ENCODE data around the gene CAMSAP2.
A peak's percentile ranks its signal among the peaks of the same experiment; 100 is the strongest.

CAMSAP2 gene

GRCh38 chr1:200904772-200905171, 166.1 kb downstream of the CAMSAP2 start:
- TF ChIP-seq CTCF (conservative IDR thresholded peaks at IDR 0.05; ENCODE audit: low read depth, low read length), result no peak
- H3K36me3 ChIP-seq (ENCODE audit: insufficient read depth), result no peaks in the 10 kb centered on the region
- H3K79me2 ChIP-seq (ENCODE audit: insufficient read depth, low read depth), result no peaks in the 10 kb centered on the region
- no peak overlapping the region for H3K9ac ChIP-seq
- H3K27ac ChIP-seq, result no peak overlapping the region
- peaks cover 25% of the 10 kb centered on the region for H3K4me1 ChIP-seq (ENCODE audit: low read depth, poor library complexity, severe bottlenecking)
- H3K27me3 ChIP-seq (ENCODE audit: insufficient read depth, low read depth), result no peaks in the 10 kb centered on the region
- no peak overlapping the region for H3K4me2 ChIP-seq
- no peaks in the 10 kb centered on the region for H4K20me1 ChIP-seq (ENCODE audit: insufficient read depth)
- H3K4me3 ChIP-seq (IDR thresholded peaks at IDR 0.05; ENCODE audit: insufficient read depth, low read depth, low read length), result no peak overlapping the region
- H2AFZ ChIP-seq (ENCODE audit: low read depth), result no peak overlapping the region

GRCh38 chr1:200905411-200906052, 166.8 kb downstream of the CAMSAP2 start:
- Histone ChIP-seq H3K27ac (peak overlapping the region; percentile 18; the same call in 1 of the 2 replicates), H3K27me3 (ENCODE audit: insufficient read depth, low read depth) (no peaks in the 10 kb centered on the region), H3K4me1 (ENCODE audit: low read depth, poor library complexity, severe bottlenecking) (peaks cover 32% of the 10 kb centered on the region)

GRCh38 chr1:200906491-200906890, 167.8 kb downstream of the CAMSAP2 start:
- Histone ChIP-seq H3K27ac (no peak overlapping the region), H3K27me3 (ENCODE audit: insufficient read depth, low read depth) (no peaks in the 10 kb centered on the region), H3K4me2 (no peak overlapping the region), H3K79me2 (ENCODE audit: insufficient read depth, low read depth) (no peaks in the 10 kb centered on the region), H4K20me1 (ENCODE audit: insufficient read depth) (no peaks in the 10 kb centered on the region), H3K4me1 (ENCODE audit: low read depth, poor library complexity, severe bottlenecking) (peaks cover 32% of the 10 kb centered on the region), H3K4me3 (IDR thresholded peaks at IDR 0.05; ENCODE audit: insufficient read depth, low read depth, low read length) (no peak overlapping the region), H2AFZ (ENCODE audit: low read depth) (no peak overlapping the region), H3K9ac (0 out of 2 replicates have a peak overlapping the region, but pooled peaks have one; percentile 0), H3K36me3 (ENCODE audit: insufficient read depth) (no peaks in the 10 kb centered on the region)
- no peak for TF ChIP-seq CTCF (conservative IDR thresholded peaks at IDR 0.05; ENCODE audit: low read depth, low read length)

More at GRCh38 chr1:200905411-200906052, 166.8 kb downstream of the CAMSAP2 start:
- Histone ChIP-seq H3K4me2 (peak overlapping the region; percentile 37), H3K36me3 (ENCODE audit: insufficient read depth) (no peaks in the 10 kb centered on the region), H3K9ac (no peak overlapping the region), H4K20me1 (ENCODE audit: insufficient read depth) (no peaks in the 10 kb centered on the region), H2AFZ (ENCODE audit: low read depth) (no peak overlapping the region), H3K4me3 (IDR thresholded peaks at IDR 0.05; ENCODE audit: insufficient read depth, low read depth, low read length) (no peak overlapping the region), H3K79me2 (ENCODE audit: insufficient read depth, low read depth) (no peaks in the 10 kb centered on the region)
- no peak for TF ChIP-seq CTCF (conservative IDR thresholded peaks at IDR 0.05; ENCODE audit: low read depth, low read length)

GRCh38 chr1:200907611-200908097, 169.0 kb downstream of the CAMSAP2 start:
- no peak overlapping the region for H3K4me3 ChIP-seq (IDR thresholded peaks at IDR 0.05; ENCODE audit: insufficient read depth, low read depth, low read length)
- H3K79me2 ChIP-seq (ENCODE audit: insufficient read depth, low read depth), result no peaks in the 10 kb centered on the region
- no peaks in the 10 kb centered on the region for H3K27me3 ChIP-seq (ENCODE audit: insufficient read depth, low read depth)
- no peak overlapping the region for H3K27ac ChIP-seq
- peaks cover 32% of the 10 kb centered on the region for H3K4me1 ChIP-seq (ENCODE audit: low read depth, poor library complexity, severe bottlenecking)
- H3K36me3 ChIP-seq (ENCODE audit: insufficient read depth), result no peaks in the 10 kb centered on the region
- H4K20me1 ChIP-seq (ENCODE audit: insufficient read depth), result no peaks in the 10 kb centered on the region
- H3K4me2 ChIP-seq, result no peak overlapping the region
- no peak overlapping the region for H3K9ac ChIP-seq
- H2AFZ ChIP-seq (ENCODE audit: low read depth), result no peak overlapping the region
- no peak for TF ChIP-seq CTCF (conservative IDR thresholded peaks at IDR 0.05; ENCODE audit: low read depth, low read length)
